GM19397 (cell line): ENCODE data around the gene CYP27B1.

Experiments used
- ATAC-seq: cut with Tn5 transposase; IDR thresholded peaks from one replicate; pipeline ENCODE4 v1.9.1; 2021; ENCODE audit warnings: mild to moderate bottlenecking, moderate library complexity; ENCODE audit not compliant: unreplicated experiment

The CYP27B1 gene

GRCh38 chr12:57753756-57754337, 13.0 kb downstream of the CYP27B1 start:
- ATAC-seq, result no peak

DNA sequence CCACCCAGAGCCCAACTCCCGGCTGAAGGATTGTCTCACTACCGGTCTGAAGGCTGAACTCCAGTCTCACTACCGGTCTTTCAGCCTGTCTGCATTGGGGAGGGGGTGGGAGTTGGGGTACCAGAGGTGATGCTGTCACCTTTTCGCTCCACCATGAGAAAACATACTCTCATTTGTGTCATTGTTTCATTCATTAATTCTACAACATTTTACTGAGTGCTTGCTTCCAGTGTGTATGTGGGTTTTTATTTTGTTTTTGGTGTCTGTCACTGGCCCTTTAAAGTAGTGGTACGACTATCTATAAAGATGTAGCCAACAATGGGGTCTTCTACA, 14.2 kb downstream of the CYP27B1 start:
- ATAC-seq, result no peak

DNA sequence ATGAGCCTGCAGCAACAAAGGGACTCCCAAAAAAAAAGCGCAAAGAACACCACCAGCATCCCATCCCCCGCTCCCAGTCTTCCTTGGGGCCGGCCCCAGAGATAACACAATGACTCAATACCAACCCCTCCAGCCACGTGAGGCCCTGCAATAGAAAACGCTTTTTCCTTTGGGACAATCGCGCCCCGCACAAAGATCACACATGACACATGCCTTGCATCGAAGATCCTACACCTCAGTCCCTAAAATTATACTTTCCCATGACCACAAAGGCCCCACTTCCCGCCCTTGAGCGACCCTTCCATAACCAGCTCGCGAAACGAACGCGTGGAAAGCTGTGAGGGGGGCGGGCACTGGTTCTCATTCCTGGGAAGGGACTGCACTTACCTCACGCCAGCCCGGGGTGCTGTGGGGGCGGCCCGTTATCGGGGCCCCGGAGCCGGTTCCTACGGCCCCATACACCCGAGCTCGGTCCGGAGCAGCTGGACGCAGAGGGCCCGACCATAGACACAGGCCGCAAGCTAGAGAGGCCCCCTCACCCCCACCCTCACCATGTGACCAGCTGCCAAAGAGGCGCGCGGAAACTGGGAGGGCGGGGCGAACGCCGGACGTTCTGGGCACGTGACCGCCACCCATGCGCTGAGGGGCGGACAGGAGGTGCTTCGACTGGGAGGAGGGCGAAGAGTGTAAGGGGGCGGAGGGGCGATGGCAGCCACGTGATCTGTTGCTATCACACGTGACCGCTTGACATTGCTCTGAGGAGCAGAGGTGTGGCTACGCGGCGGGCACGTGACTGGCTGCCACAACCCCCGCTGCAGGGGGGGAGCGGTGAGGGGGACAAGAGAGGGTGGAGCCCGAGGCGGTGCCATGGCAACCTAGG, 14.8 kb downstream of the CYP27B1 start, which contains the start of gene CDK4:
TSS of gene CDK4 (minus strand) at position 523 of the 880 bp plus-strand sequence. CDS start 593 bp downstream, outside the sequence.
- ATAC-seq, result peak; percentile 68

- ATAC-seq, result no peak
These were observed 15.5 kb downstream of the CYP27B1 start for GRCh38 chr12:57751432-57751787.

- no peak for ATAC-seq
These were observed 16.1 kb downstream of the CYP27B1 start for GRCh38 chr12:57750561-57751431.

DNA sequence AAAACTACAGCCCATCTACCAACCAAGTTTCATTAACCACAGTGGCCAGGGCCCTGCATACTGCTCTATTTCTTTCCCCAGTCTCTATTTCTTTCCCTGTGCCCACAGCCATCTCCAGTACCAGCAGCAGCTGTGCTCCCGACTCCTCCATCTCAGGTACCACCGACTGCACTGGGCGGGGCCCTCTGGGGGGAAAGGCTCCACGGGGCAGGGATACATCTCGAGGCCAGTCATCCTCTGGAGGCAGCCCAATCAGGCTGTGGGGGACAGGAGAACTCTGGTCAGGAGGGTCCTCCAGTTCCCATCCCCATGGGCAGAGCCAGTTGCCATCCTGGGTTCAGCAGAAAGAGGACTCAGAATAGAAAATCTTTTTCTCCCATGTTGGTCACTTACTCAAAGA, 17.8 kb downstream of the CYP27B1 start:
- ATAC-seq, result no peak

DNA sequence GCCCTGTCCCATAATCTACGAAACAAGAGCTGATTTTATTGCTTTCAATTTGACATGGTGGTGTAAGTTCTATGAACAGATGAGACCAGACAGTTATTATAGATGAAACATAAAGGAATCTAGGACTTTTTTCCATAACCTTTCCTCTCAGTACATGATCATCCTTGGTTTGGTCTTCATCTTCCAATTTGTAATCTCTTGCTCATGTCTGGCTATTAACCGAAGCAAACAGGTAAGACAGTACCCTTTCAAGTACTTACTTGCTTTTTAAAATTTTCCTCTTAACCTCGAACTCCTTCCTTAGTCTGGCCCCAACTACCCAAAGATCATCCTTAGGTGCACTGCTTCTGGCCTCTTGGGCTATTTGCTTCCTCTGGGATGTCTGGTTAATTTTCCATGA, 20.9 kb downstream of the CYP27B1 start:
- ATAC-seq, result no peak

DNA sequence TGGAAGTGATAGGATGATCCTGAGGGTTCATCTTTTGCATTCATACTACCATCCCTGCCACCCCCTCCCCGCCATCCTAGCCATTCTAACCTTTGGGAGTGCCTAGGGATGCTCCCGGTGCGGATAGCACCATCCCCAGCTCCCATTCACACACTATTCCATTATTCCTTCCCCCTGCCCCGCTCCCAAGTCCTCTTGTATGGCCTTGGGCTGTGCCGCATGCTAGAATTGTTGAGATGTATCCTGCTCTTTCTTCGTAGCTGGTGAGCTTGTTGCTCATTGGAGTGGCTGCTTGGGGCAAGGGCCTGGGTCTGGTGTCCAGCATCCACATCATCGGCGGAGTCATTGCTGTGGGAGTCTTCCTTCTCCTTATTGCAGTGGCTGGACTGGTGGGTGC, 21.4 kb downstream of the CYP27B1 start:
- ATAC-seq, result no peak

- peak; percentile 84 for ATAC-seq
These were observed 21.9 kb downstream of the CYP27B1 start, which contains the start of gene TSPAN31 for GRCh38 chr12:57744777-57745484. TSS of gene TSPAN31 (plus strand) at chr12:57745039. CDS start at chr12:57745155, 116 bp downstream.

- peak; percentile 32 for ATAC-seq
These were observed 22.6 kb downstream of the CYP27B1 start for GRCh38 chr12:57744194-57744776.

- no peak for ATAC-seq
These were observed 23.1 kb downstream of the CYP27B1 start for GRCh38 chr12:57743769-57744168.

GRCh38 chr12:57741844-57742738, 24.8 kb downstream of the CYP27B1 start:
- peak; percentile 42 for ATAC-seq

DNA sequence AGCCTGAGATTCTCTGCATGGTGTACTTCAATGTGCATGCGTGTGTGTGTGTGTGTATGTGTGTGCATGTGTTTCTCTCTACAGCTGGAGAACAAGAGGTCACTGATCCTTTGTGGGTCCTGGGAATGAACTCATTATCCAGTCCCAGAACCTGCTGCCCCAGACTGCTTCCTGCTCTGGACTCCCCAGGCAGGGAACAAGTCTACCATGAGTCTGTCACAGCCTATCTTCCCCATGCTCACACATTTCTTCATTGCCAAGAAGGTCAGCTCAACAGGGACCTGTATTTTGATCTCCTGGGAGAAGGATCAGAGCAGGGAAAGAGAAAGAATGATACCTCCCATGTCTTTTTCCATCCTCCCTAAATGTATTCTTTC, 25.5 kb downstream of the CYP27B1 start:
- no peak for ATAC-seq

DNA sequence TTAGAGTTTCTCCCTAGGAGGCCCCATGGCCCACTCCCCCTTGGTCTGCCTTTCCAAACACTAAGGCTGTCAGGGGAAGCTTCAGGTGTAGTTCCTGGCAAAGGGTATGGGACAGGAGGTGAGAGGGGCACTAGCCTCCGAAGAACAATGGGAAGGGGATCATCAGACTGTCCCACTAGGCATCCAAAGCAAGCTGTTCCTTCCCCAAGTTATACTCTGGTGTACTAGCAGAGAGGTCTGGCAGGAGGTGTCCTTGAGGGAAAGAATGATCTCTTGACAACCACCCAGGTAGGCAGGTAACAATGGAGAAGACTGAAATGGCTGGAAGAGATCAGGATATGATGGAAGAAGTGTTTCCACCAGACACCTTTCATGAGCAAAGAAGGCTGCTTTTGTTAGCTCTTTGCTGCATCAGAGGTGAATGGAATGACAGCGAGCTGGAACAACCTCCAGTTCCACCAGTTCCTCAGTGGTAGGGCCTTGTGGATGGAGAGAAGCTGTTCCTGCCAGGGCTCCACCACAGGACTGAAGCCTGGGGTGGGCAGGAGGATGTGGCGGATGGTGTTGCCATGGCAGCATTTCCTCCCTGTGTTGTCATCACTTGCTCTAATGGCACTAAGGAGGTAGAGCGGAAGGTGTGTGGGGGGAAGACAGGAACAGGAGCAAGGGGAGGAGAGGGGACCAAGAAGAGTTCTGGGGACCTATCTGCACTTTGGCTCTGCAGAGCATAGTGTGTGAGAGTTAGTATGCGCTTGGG, 26.0 kb downstream of the CYP27B1 start:
- peak; percentile 52 for ATAC-seq

DNA sequence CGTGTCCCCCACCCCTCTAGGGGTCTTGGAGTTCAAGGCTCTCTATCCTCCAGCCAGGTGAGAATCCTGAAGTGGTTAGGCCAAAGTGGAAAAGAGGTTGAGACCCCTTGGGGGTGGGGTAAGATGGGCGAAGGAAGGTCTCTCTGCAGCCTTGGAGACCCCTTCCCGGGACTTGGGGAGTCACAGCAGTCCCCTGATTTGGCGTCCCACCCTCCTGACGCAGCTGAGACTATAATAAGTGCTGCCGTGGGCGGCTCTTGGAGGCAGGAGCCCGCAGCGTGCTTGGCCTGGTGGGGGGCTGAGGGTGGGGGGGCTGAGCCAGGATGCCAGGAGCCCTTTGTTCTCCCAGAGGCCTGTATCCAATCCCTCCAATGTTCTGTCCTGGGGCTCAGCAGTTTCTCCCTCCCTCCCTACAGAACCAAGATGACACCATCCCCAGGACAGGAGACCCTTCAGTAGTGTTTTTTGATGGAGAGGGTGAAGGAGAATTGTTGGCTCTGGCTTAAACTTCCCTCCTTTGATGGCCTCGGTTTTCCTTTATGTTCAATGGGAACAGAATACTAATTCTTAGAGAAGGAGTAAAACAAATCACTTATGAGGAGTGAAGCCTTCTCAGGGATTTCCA, 26.9 kb downstream of the CYP27B1 start:
- no peak for ATAC-seq

DNA sequence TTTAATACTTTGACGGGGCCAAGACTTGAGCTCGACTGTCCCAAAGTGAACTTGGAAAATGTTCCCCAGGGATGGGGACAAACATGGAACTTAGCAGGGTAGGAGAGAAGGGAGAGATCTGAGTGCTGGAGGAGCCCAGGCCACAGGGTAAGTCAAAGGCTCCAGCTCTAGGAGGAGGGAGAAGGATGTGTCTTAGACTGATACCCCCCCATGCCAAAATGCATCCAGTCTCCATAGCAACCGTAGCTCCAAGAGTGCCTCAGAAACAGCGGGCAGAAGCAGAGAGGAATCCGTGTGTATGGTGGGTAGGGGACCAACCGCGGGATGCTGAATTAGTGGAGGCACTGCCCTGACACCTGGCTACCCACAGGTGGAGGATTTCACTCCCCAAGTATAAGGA, 27.5 kb downstream of the CYP27B1 start:
- no peak for ATAC-seq

- no peak for ATAC-seq
These were observed 28.1 kb downstream of the CYP27B1 start, which contains the start of gene AGAP2 for GRCh38 chr12:57738661-57739237. TSS of gene AGAP2 (minus strand) at chr12:57738742. CDS start at chr12:57738246, 496 bp downstream.
